GM12801 (cell line): Measurements from ENCODE around the gene PRL.

Experiments used
- CTCF ChIP-seq: IDR thresholded peaks from one replicate; pipeline ENCODE4 v1.5.1; 2011; ENCODE audit warnings: control low read depth; ENCODE audit not compliant: insufficient read length; ENCODE audit errors: extremely low read depth

PRL gene

GRCh38 chr6:22295145-22295544 lies 1.7 kb downstream of the PRL start:
- no peak for TF ChIP-seq CTCF

DNA sequence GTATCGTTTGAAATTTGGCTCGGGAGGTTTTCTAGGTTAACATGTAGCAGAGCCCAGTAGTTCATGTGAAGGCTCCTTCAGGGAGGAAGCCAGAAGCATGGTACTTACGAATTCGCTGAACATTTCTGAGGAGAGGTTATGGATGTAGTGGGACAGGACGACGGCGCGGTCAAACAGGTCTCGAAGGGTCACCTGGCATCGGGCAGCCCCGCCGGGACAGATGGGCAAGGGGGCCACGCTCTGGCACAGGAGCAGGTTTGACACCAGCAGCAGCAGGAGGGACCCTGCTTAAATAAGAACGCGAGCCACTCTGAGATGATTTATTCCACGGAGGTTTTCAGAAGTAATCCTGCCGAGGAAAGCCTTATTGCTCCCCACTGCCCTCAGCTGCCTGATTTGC lies 2.5 kb downstream of the PRL start:
- TF ChIP-seq CTCF = no peak

GRCh38 chr6:22290045-22290444 lies 6.8 kb downstream of the PRL start:
- TF ChIP-seq CTCF = no peak

- no peak for TF ChIP-seq CTCF
These were observed 8.1 kb downstream of the PRL start for GRCh38 chr6:22288721-22289120.

DNA sequence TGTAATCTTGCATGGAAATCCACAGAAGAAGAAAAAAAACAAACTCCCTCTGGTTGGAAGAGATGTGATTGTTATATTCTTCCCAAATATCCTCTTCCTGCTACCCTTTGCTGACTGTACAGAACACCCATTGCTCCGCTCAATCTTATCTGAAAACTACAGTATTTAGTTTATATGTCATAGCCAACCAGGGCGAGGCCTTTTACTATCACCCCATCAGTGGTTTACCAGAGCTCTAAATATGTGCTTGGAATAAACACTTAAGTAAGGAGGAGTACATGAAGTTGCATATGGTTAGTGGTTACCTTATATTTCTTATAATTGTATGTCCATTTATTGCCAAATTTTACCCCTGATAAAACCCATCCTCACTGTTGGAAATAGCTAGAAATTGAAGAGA lies 12.2 kb downstream of the PRL start:
- TF ChIP-seq CTCF = no peak

GRCh38 chr6:22281341-22282085 lies 15.3 kb downstream of the PRL start:
- TF ChIP-seq CTCF = no peak

DNA sequence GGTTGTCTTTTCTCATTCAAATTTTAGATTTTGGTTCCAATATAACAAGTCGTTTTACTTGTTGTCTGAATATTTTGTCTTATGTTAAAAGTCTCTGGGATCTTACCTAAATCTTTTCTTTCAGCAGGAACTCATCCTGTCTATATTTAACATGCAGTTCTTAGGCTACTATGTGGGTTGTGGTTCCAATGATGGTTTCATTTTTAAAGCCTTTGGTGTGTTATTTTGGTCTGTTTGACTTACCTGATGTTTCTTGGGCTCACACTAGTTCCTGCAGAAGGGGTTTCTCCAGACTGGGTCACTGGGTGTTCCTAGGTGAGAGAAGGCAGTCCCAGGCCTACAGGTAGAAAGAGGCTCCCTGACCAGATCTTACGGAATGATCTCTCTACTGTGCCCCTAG lies 17.4 kb downstream of the PRL start:
- TF ChIP-seq CTCF = no peak

DNA sequence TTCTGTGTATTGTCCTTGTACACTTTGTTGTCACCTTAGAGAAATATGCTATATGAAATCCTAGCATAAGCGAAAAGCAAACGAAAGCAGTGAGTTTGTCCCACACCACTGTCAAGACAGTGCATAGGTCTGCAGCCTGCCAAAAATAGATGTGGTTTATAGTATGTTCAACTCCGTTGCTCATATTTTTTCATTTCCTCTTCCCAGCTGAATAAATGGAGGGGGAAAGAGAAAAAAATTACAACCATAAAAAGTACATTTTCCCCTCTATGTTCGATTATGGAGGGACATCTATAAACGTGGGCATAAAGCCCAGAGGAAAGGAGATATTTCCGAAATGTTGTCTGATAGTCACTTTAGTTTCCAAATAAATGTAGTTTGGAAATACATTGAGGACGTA lies 25.8 kb downstream of the PRL start:
- no peak for TF ChIP-seq CTCF
